ENCODE data around the gene HMG20A. TPM values are rescaled to one million over a fixed set of nuclear protein-coding genes. Genes with fewer than 3 reads are reported as not detected.

Gene HMG20A
- total and polyA plus RNA-seq, 2 of the 13 experiments (the other 11 are each of a cell fraction or from before 2014, with no cell fraction given): 28.0 to 35.2 TPM

DNA sequence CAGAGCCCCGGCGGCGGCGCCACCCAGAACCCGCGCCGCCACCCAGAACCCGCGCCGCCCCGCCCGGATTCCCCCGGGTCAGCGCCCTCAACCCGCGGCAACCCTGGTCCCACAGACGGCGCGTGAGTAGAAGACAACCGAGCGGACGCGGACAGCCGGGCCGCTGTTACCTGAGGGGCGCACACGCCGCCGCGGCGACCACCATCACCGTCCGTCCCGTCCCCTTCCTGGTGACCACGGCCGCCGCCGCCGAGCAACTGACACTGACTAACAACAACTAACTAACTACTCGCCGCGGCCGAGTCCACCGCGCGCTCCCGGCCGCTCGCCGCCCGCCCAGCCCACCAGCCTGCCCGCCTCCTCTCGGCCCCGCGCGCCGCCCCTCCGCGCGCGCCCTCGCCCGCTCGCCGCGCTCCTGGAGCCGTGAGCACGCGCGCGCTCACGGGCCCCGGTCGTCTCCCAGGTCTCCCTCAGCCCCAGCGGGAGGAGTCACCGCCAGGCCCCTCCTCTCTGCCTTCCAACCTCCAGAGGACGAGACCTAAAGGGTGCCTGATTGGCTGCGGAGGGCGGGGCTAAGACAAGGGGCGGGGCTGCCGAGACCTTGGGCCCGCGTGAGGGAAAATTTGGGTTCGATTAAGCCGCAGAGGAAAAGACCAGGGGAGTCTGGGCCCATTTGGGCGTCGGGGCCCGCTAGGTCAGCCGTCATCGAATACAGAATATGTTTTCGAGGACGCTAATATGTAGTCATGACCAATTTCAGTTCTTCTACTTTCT, 665 bp upstream of the HMG20A start, which contains the start of gene PEAK1 (continued):
- no peak for TF ChIP-seq ZNF407 (CRISPR knock-in tag; IDR thresholded peaks at IDR 0.05; ENCODE audit: not compliant biosample characterization)
- no peak for TF ChIP-seq FLYWCH1 (CRISPR knock-in tag; IDR thresholded peaks at IDR 0.05)
- no peak for TF ChIP-seq FOSL1 (CRISPR knock-in tag; IDR thresholded peaks at IDR 0.05; ENCODE audit: borderline replicate concordance)
- TF ChIP-seq STAG1 (CRISPR knock-in tag; IDR thresholded peaks at IDR 0.05): no peak
- TF ChIP-seq KLF13 (CRISPR knock-in tag; IDR thresholded peaks at IDR 0.05): no peak
- no peak for TF ChIP-seq E2F2 (CRISPR knock-in tag; IDR thresholded peaks at IDR 0.05; ENCODE audit: borderline replicate concordance)
- TF ChIP-seq ZNF33A (CRISPR knock-in tag; IDR thresholded peaks at IDR 0.05; ENCODE audit: borderline replicate concordance): no peak
- no peak for TF ChIP-seq ZNF124 (CRISPR knock-in tag; IDR thresholded peaks at IDR 0.05)
- no peak for TF ChIP-seq KIAA2018 (CRISPR knock-in tag; IDR thresholded peaks at IDR 0.05; ENCODE audit: borderline replicate concordance)
- no peak for TF ChIP-seq ZNF766 (CRISPR knock-in tag; IDR thresholded peaks at IDR 0.05; ENCODE audit: borderline replicate concordance)

All from HepG2 (cell line).